Measurements from ENCODE around the gene VN1R2.
A peak's percentile ranks its signal among the peaks of the same experiment; 100 is the strongest.
"Not testable (repeated sequence)": the region's sequence is repeated elsewhere in the genome, so short reads cannot be mapped to it uniquely, and the experiment has no call there.

VN1R2 gene

GRCh38 chr19:53257715-53258342, at the start of gene VN1R2:
VN1R2 (plus strand) TSS chr19:53258292; CDS start chr19:53258376, 84 bp downstream.
- TF ChIP-seq CTCF (conservative IDR thresholded peaks at IDR 0.05), result peak; percentile 21
- H3K27ac ChIP-seq, result not testable (repeated sequence)

- H3K27ac ChIP-seq, result not testable (repeated sequence)
These were observed 46.5 kb upstream of the VN1R2 start for GRCh38 chr19:53211554-53211953.

GRCh38 chr19:53212703-53213320, 45.3 kb upstream of the VN1R2 start:
- H3K27ac ChIP-seq, result no peak overlapping the region
- TF ChIP-seq CTCF (conservative IDR thresholded peaks at IDR 0.05) (no peak), ZFX (IDR thresholded peaks at IDR 0.05) (no peak)

- not testable (repeated sequence) for H3K27ac ChIP-seq
These were observed 35.4 kb upstream of the VN1R2 start for GRCh38 chr19:53222716-53223115.

- no peak overlapping the region for H3K27ac ChIP-seq
- TF ChIP-seq ZFX (IDR thresholded peaks at IDR 0.05) (no peak), CTCF (conservative IDR thresholded peaks at IDR 0.05) (no peak)
These were observed 33.5 kb upstream of the VN1R2 start for GRCh38 chr19:53224606-53225005.

GRCh38 chr19:53237114-53237777, 20.8 kb upstream of the VN1R2 start:
- no peak overlapping the region for H3K27ac ChIP-seq
- TF ChIP-seq ZFX (IDR thresholded peaks at IDR 0.05), result no peak
- no peak for TF ChIP-seq CTCF (conservative IDR thresholded peaks at IDR 0.05)

- TF ChIP-seq ZFX (IDR thresholded peaks at IDR 0.05) (no peak), CTCF (conservative IDR thresholded peaks at IDR 0.05) (no peak)
- H3K27ac ChIP-seq, result no peak overlapping the region
These were observed 11.6 kb upstream of the VN1R2 start for GRCh38 chr19:53246498-53246897.

- H3K27ac ChIP-seq, result no peak within 1 kb of the TSS
- no peak for TF ChIP-seq ZFX (IDR thresholded peaks at IDR 0.05)
- TF ChIP-seq CTCF (conservative IDR thresholded peaks at IDR 0.05), result no peak
These were observed 3.4 kb upstream of the VN1R2 start, which contains the start of gene ZNF677 for GRCh38 chr19:53254411-53255341. ZNF677 (minus strand) TSS chr19:53254873; CDS start chr19:53251550, 3,323 bp downstream.

GRCh38 chr19:53267623-53268022, 9.5 kb downstream of the VN1R2 start, which contains the start of gene VN1R4:
VN1R4 (minus strand) TSS chr19:53267723; CDS start chr19:53267665, 58 bp downstream.
- H3K27ac ChIP-seq, result not testable (repeated sequence)

- H3K27ac ChIP-seq, result not testable (repeated sequence)
These were observed 11.8 kb downstream of the VN1R2 start for GRCh38 chr19:53269861-53270260.

Data from C4-2B (cell line).